ENCODE results near the gene MLLT1. TPM values are rescaled to one million over a fixed set of nuclear protein-coding genes. Genes with fewer than 3 reads are reported as not detected.

The MLLT1 gene
- total and polyA plus RNA-seq, 2 donors (not counting 1 experiment from before 2014, with no cell fraction given): 19.4 to 40.2 TPM

DNA sequence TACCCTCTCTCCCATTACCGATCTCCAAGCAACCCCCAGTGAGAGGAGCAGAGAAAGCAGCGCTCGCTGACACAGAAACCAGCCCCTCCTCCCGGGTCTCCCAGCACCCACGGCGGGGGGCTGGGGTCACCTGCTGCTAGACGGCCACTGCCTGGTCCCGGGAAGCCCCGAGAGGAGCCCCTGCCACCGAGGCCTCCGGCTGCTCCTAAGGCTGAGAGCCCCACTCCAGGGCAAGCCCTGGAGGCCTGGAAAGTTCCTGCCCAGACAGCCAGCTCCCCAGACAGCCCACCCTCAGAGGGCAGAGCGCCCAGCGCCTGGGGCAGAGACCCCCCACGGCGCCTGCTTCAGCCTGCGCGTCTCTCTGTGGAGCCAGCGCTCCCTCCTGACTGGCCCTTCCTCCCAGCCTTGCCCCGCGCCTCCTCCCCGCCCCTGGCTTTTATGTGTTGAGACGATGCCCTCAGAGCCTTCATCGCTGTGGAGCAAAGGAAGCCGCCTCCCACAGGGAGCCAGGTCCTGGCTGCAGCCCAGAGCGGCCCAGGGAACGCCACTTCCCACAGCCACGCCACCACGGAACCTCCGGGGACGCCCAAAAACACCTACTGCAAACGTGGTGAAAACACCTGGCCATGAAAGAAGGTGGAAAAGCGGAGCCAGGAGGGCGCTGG is 51.1 kb downstream of the MLLT1 start:
- H3K4me1 ChIP-seq (ENCODE audit: control insufficient read depth in 2 of 2, insufficient read depth in 2 of 2, low read length in 2 of 2): no peaks in the 10 kb centered on the region
- H3K4me3 Mint-ChIP-seq: no peak overlapping the region
- CTCF ChIA-PET: no interaction called here
- no peaks in the 10 kb centered on the region for H3K9me3 Mint-ChIP-seq (ENCODE audit: insufficient read depth)
- no peak overlapping the region for H2AFZ ChIP-seq (ENCODE audit: insufficient read depth, low read depth, low read length, poor library complexity, severe bottlenecking)
- peaks cover 10% of the 10 kb centered on the region for H3K4me1 Mint-ChIP-seq
- H3K9ac ChIP-seq (ENCODE audit: low read length): no peak overlapping the region
- 94% methylated on average over 33 of the region's 33 CpGs for WGBS (ENCODE audit: insufficient coverage)
- peaks cover 0 to 27% of the 10 kb centered on the region in 2 experiments for H3K36me3 ChIP-seq (replicated peaks in 1 of 2; ENCODE audit: control extremely low read depth in 1 of 2, control insufficient read depth in 1 of 2, extremely low read depth in 1 of 2, insufficient read depth in 2 of 2, low read length in 1 of 2)
- no peak overlapping the region for H3K27ac ChIP-seq (ENCODE audit: low read length in 2 of 2)
- H3K79me2 ChIP-seq (ENCODE audit: control insufficient read depth, insufficient read depth, low read length): peaks cover 51% of the 10 kb centered on the region
- no peak overlapping the region for H3K4me3 ChIP-seq (ENCODE audit: control extremely low read depth in 1 of 5, extremely low read depth in 1 of 5, insufficient read depth in 1 of 5, low read depth in 2 of 5, low read length in 4 of 5)
- no peak overlapping the region for H3K27ac Mint-ChIP-seq
- no peaks in the 10 kb centered on the region for H3K9me3 ChIP-seq (ENCODE audit: control extremely low read depth in 1 of 3, control insufficient read depth in 2 of 3, insufficient read depth in 1 of 3, low read length in 2 of 3)
- H3K27me3 ChIP-seq (replicated peaks in 1 of 4; ENCODE audit: control extremely low read depth in 1 of 4, control insufficient read depth in 3 of 4, insufficient read depth in 4 of 4, low read length in 3 of 4): no peaks in the 10 kb centered on the region
- no peak for ATAC-seq (ENCODE audit: low read depth)
- TF ChIP-seq EZH2 (IDR thresholded peaks at IDR 0.05; ENCODE audit: borderline replicate concordance, insufficient read depth, low read depth, low read length, poor library complexity, severe bottlenecking): no peak
- TF ChIP-seq, protein P1, sequence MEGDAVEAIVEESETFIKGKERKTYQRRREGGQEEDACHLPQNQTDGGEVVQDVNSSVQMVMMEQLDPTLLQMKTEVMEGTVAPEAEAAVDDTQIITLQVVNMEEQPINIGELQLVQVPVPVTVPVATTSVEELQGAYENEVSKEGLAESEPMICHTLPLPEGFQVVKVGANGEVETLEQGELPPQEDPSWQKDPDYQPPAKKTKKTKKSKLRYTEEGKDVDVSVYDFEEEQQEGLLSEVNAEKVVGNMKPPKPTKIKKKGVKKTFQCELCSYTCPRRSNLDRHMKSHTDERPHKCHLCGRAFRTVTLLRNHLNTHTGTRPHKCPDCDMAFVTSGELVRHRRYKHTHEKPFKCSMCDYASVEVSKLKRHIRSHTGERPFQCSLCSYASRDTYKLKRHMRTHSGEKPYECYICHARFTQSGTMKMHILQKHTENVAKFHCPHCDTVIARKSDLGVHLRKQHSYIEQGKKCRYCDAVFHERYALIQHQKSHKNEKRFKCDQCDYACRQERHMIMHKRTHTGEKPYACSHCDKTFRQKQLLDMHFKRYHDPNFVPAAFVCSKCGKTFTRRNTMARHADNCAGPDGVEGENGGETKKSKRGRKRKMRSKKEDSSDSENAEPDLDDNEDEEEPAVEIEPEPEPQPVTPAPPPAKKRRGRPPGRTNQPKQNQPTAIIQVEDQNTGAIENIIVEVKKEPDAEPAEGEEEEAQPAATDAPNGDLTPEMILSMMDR (IDR thresholded peaks at IDR 0.05): no peak
- POLR2A ChIA-PET: no interaction called here
- DNase-seq: no peak
- intact Hi-C loops (cut with micrococcal nuclease): no loop called here
- no peak overlapping the region for H3K4me2 ChIP-seq (replicated peaks; ENCODE audit: low read depth, low read length, poor library complexity, severe bottlenecking)
- H4K20me1 ChIP-seq (ENCODE audit: control insufficient read depth, insufficient read depth, low read length, poor library complexity, severe bottlenecking): peaks cover 70% of the 10 kb centered on the region
- no peaks in the 10 kb centered on the region for H3K27me3 Mint-ChIP-seq

- no peak for TF ChIP-seq EZH2 (IDR thresholded peaks at IDR 0.05; ENCODE audit: borderline replicate concordance, insufficient read depth, low read depth, low read length, poor library complexity, severe bottlenecking)
- TF ChIP-seq, protein P1 (IDR thresholded peaks at IDR 0.05): no peak
- ChIA-PET CTCF (no interaction called here), POLR2A (no interaction called here)
- H3K9me3 ChIP-seq (ENCODE audit: control extremely low read depth in 1 of 3, control insufficient read depth in 2 of 3, insufficient read depth in 1 of 3, low read length in 2 of 3): no peaks in the 10 kb centered on the region
- 92% methylated on average over 11 of the region's 12 CpGs for WGBS (ENCODE audit: insufficient coverage)
- no peaks in the 10 kb centered on the region for H3K27me3 Mint-ChIP-seq
- H3K4me2 ChIP-seq (replicated peaks; ENCODE audit: low read depth, low read length, poor library complexity, severe bottlenecking): no peak overlapping the region
- H3K36me3 ChIP-seq (replicated peaks in 1 of 2; ENCODE audit: control extremely low read depth in 1 of 2, control insufficient read depth in 1 of 2, extremely low read depth in 1 of 2, insufficient read depth in 2 of 2, low read length in 1 of 2): peaks cover 0 to 27% of the 10 kb centered on the region in 2 experiments
- no peak overlapping the region for H3K4me3 ChIP-seq (ENCODE audit: control extremely low read depth in 1 of 5, extremely low read depth in 1 of 5, insufficient read depth in 1 of 5, low read depth in 2 of 5, low read length in 4 of 5)
- ATAC-seq (ENCODE audit: low read depth): no peak
- H3K4me1 Mint-ChIP-seq: peaks cover 10% of the 10 kb centered on the region
- no peak overlapping the region for H3K9ac ChIP-seq (ENCODE audit: low read length)
- no peak overlapping the region for H3K27ac ChIP-seq (ENCODE audit: low read length in 2 of 2)
- no peaks in the 10 kb centered on the region for H3K4me1 ChIP-seq (ENCODE audit: control insufficient read depth in 2 of 2, insufficient read depth in 2 of 2, low read length in 2 of 2)
- H4K20me1 ChIP-seq (ENCODE audit: control insufficient read depth, insufficient read depth, low read length, poor library complexity, severe bottlenecking): peaks cover 66% of the 10 kb centered on the region
- no peak overlapping the region for H2AFZ ChIP-seq (ENCODE audit: insufficient read depth, low read depth, low read length, poor library complexity, severe bottlenecking)
- no peak overlapping the region for H3K27ac Mint-ChIP-seq
- no peak for DNase-seq
- peaks cover 44% of the 10 kb centered on the region for H3K79me2 ChIP-seq (ENCODE audit: control insufficient read depth, insufficient read depth, low read length)
- no peaks in the 10 kb centered on the region for H3K27me3 ChIP-seq (replicated peaks in 1 of 4; ENCODE audit: control extremely low read depth in 1 of 4, control insufficient read depth in 3 of 4, insufficient read depth in 4 of 4, low read length in 3 of 4)
- H3K4me3 Mint-ChIP-seq: no peak overlapping the region
- intact Hi-C loops (cut with micrococcal nuclease): no loop called here
- H3K9me3 Mint-ChIP-seq (ENCODE audit: insufficient read depth): no peaks in the 10 kb centered on the region
Observed at GRCh38 chr19:6227936-6228325, 51.8 kb downstream of the MLLT1 start.

Measured in B cell (primary cell).